Activated naive CD4-positive, alpha-beta T cell treated with anti-CD3 and anti-CD28 coated beads, Interleukin-2, amount 50 U/mL, for 72 hours (primary cell): ENCODE results near the gene SCN4A. TPM values are rescaled to one million over a fixed set of nuclear protein-coding genes. Genes with fewer than 3 reads are reported as not detected.
"Not testable (repeated sequence)": the region's sequence is repeated elsewhere in the genome, so short reads cannot be mapped to it uniquely, and the experiment has no call there.

Experiments used
- ATAC-seq, 2 donors: fragments of 150-1000 bp; cut with Tn5 transposase; 2 replicates each; pipeline ENCODE4 v1.10.0; 2021; ENCODE audit warnings: mild to moderate bottlenecking in 2 of 2, moderate library complexity in 2 of 2
- DNase-seq, 2 donors: peaks; one replicate each; pipeline ENCODE4 v3.0.0; 2021 to 2022; ENCODE audit warnings: low spot score in 2 of 2
- H3K27ac Mint-ChIP-seq, 2 donors: one replicate each; pipeline ENCODE4 v1.8.0; 2022; ENCODE audit warnings: mild to moderate bottlenecking in 2 of 2, mixed read lengths in 2 of 2
- H3K36me3 Mint-ChIP-seq, 2 donors: one replicate each; pipeline ENCODE4 v1.8.0; 2022; ENCODE audit warnings: mixed read lengths in 2 of 2
- H3K9me3 Mint-ChIP-seq, 2 donors: one replicate each; pipeline ENCODE4 v1.8.0; 2022; ENCODE audit warnings: mixed read lengths in 2 of 2
- total RNA-seq, 2 donors: library from RNA; stranded (reverse); gene quantifications; one replicate each; pipeline ENCODE4 v1.2.3, GENCODE V29; 2022

Gene SCN4A
- total RNA-seq, 2 donors from 2014 or later, result 0.10 TPM; not detected in 1

GRCh38 chr17:63937319-63937718, 35.4 kb downstream of the SCN4A start:
- no peak for DNase-seq
- H3K9me3 Mint-ChIP-seq, result no peaks in the 10 kb centered on the region
- no peak overlapping the region for H3K27ac Mint-ChIP-seq
- no peak for ATAC-seq
- H3K36me3 Mint-ChIP-seq, result no peaks in the 10 kb centered on the region

- ATAC-seq (no peak), DNase-seq (no peak)
- peaks cover 0 to 5% of the 10 kb centered on the region in 2 donors for H3K36me3 Mint-ChIP-seq
- H3K27ac Mint-ChIP-seq, result no peak overlapping the region
- H3K9me3 Mint-ChIP-seq, result no peaks in the 10 kb centered on the region
These were observed 38.3 kb downstream of the SCN4A start for GRCh38 chr17:63934183-63935112.

- Mint-ChIP-seq H3K36me3 (peaks cover 0 to 5% of the 10 kb centered on the region in 2 donors), H3K27ac (no peak overlapping the region)
- no peak for ATAC-seq
These were observed 39.1 kb downstream of the SCN4A start for GRCh38 chr17:63933598-63933997.

GRCh38 chr17:63932721-63933120, 40.0 kb downstream of the SCN4A start:
- H3K9me3 Mint-ChIP-seq, result no peaks in the 10 kb centered on the region
- peaks cover 0 to 5% of the 10 kb centered on the region in 2 donors for H3K36me3 Mint-ChIP-seq
- ATAC-seq, result peak in 1 of 2 donors; percentile 6
- no peak for DNase-seq
- peak overlapping the region; percentile 15 to 86 for H3K27ac Mint-ChIP-seq

More at GRCh38 chr17:63933598-63933997, 39.1 kb downstream of the SCN4A start:
- no peak for DNase-seq
- H3K9me3 Mint-ChIP-seq, result no peaks in the 10 kb centered on the region

- peak in 1 of 2 donors; percentile 36 for DNase-seq
- Mint-ChIP-seq H3K9me3 (no peaks in the 10 kb centered on the region), H3K27ac (peak within 1 kb of the TSS; percentile 86 to 91), H3K36me3 (peaks cover 0 to 5% of the 10 kb centered on the region in 2 donors)
- ATAC-seq, result peak; percentile 78 to 86
These were observed 40.6 kb downstream of the SCN4A start, which contains the start of gene CD79B for GRCh38 chr17:63931981-63932561. CD79B (minus strand) TSS chr17:63932331; CDS start chr17:63932261, 70 bp downstream.

GRCh38 chr17:63930951-63931575, 41.7 kb downstream of the SCN4A start:
- DNase-seq (peak; percentile 55 to 72), ATAC-seq (peak; percentile 74 to 78)
- H3K9me3 Mint-ChIP-seq, result no peaks in the 10 kb centered on the region
- peaks cover 0 to 5% of the 10 kb centered on the region in 2 donors for H3K36me3 Mint-ChIP-seq
- peak overlapping the region; percentile 60 to 86 for H3K27ac Mint-ChIP-seq

GRCh38 chr17:63929860-63930766, 42.6 kb downstream of the SCN4A start:
- ATAC-seq (no peak), DNase-seq (no peak)
- Mint-ChIP-seq H3K27ac (peak overlapping the region in 1 of 2 donors; percentile 86), H3K9me3 (no peaks in the 10 kb centered on the region), H3K36me3 (peaks cover 0 to 5% of the 10 kb centered on the region in 2 donors)

- no peak overlapping the region for H3K27ac Mint-ChIP-seq
- ATAC-seq, result no peak
- no peaks in the 10 kb centered on the region for H3K9me3 Mint-ChIP-seq
- peaks cover 0 to 5% of the 10 kb centered on the region in 2 donors for H3K36me3 Mint-ChIP-seq
- no peak for DNase-seq
These were observed 43.6 kb downstream of the SCN4A start for GRCh38 chr17:63928966-63929695.

GRCh38 chr17:63928172-63928666, 44.5 kb downstream of the SCN4A start:
- Mint-ChIP-seq H3K36me3 (peaks cover 0 to 5% of the 10 kb centered on the region in 2 donors), H3K9me3 (no peaks in the 10 kb centered on the region), H3K27ac (no peak overlapping the region)
- DNase-seq, result no peak
- no peak for ATAC-seq

GRCh38 chr17:63927464-63928171, 45.1 kb downstream of the SCN4A start:
- Mint-ChIP-seq H3K36me3 (peaks cover 0 to 5% of the 10 kb centered on the region in 2 donors), H3K27ac (no peak overlapping the region)
- ATAC-seq, result no peak

GRCh38 chr17:63926164-63926563, 46.6 kb downstream of the SCN4A start:
- no peak for ATAC-seq
- no peak overlapping the region for H3K27ac Mint-ChIP-seq
- no peak for DNase-seq
- no peaks in the 10 kb centered on the region for H3K9me3 Mint-ChIP-seq
- H3K36me3 Mint-ChIP-seq, result no peaks in the 10 kb centered on the region

More at GRCh38 chr17:63927464-63928171, 45.1 kb downstream of the SCN4A start:
- DNase-seq, result no peak
- H3K9me3 Mint-ChIP-seq, result no peaks in the 10 kb centered on the region

- no peak for DNase-seq
- Mint-ChIP-seq H3K36me3 (no peaks in the 10 kb centered on the region), H3K27ac (no peak overlapping the region), H3K9me3 (no peaks in the 10 kb centered on the region)
- ATAC-seq, result no peak
These were observed 47.1 kb downstream of the SCN4A start for GRCh38 chr17:63925615-63926014.

GRCh38 chr17:63922402-63922801, 50.3 kb downstream of the SCN4A start:
- H3K27ac Mint-ChIP-seq, H3K9me3 Mint-ChIP-seq, DNase-seq, H3K36me3 Mint-ChIP-seq, ATAC-seq: not testable (repeated sequence)

GRCh38 chr17:63920779-63921178, 51.9 kb downstream of the SCN4A start:
- DNase-seq, ATAC-seq, H3K9me3 Mint-ChIP-seq, H3K27ac Mint-ChIP-seq, H3K36me3 Mint-ChIP-seq: not testable (repeated sequence)

GRCh38 chr17:63920050-63920449, 52.7 kb downstream of the SCN4A start:
- not testable (repeated sequence) for DNase-seq, H3K9me3 Mint-ChIP-seq, ATAC-seq, H3K27ac Mint-ChIP-seq, H3K36me3 Mint-ChIP-seq
